ENCODE results near the gene EFCAB6. TPM values are rescaled to one million over a fixed set of nuclear protein-coding genes. Genes with fewer than 3 reads are reported as not detected.
"Not testable (repeated sequence)": the region's sequence is repeated elsewhere in the genome, so short reads cannot be mapped to it uniquely, and the experiment has no call there.

EFCAB6 gene
- total and polyA plus RNA-seq, 10 of the 15 experiments (the other 5 are each of a cell fraction or from before 2014, with no cell fraction given): 0.05 to 0.42 (median 0.19) TPM

DNA sequence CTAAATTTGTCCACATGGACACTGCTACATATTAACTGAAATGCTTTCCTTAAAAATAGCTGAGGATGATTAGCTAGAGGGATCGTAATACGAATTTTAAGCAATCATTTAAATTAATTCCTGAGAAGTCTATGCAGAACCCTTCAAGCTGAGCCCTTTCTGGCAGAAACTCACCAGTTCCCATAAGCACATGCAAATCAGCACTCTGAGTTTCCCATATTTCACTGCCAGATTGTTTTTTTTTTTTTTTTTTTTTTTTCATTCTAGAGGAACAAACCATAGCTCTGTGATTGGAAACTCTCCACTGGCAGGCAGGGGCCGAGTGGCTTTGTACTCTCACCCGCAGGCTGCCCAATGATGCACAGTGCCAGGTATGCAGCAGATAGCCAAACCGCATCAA lies 145.6 kb downstream of the EFCAB6 start (continued):
- TF ChIP-seq, protein P1, sequence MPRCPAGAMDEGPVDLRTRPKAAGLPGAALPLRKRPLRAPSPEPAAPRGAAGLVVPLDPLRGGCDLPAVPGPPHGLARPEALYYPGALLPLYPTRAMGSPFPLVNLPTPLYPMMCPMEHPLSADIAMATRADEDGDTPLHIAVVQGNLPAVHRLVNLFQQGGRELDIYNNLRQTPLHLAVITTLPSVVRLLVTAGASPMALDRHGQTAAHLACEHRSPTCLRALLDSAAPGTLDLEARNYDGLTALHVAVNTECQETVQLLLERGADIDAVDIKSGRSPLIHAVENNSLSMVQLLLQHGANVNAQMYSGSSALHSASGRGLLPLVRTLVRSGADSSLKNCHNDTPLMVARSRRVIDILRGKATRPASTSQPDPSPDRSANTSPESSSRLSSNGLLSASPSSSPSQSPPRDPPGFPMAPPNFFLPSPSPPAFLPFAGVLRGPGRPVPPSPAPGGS (IDR thresholded peaks at IDR 0.05; ENCODE audit: borderline replicate concordance, insufficient read depth, low read depth, low read length, poor library complexity, severe bottlenecking): no peak

DNA sequence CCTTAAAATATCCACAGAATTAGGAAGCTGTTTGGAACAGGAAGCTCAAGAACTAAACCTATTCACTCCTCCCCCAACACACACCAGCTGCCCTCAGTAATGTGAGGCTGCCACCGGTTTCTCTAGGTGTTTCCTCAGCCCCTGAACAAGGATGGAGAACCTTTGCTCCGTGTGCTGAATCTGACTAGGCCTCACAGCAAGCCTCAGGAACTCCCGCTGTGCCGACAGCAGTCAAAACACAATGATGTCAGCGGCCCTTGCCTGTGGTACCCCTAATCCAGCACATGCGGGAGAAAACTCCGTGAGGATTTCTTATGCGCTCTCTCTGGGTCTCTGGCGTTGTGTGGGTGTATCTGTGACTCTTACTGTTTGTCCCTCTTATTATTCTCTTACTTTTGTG lies 153.3 kb downstream of the EFCAB6 start:
- H3K79me2 ChIP-seq (ENCODE audit: control insufficient read depth, insufficient read depth, low read length): no peaks in the 10 kb centered on the region
- ATAC-seq: no peak
- RAD21 ChIA-PET (ENCODE audit: unreplicated experiment): no interaction called here
- H3K27ac ChIP-seq (ENCODE audit: control insufficient read depth, insufficient read depth): no peak overlapping the region
- H3K4me2 ChIP-seq (ENCODE audit: control insufficient read depth, insufficient read depth): no peak overlapping the region
- 44% methylated on average over 9 of the region's 9 CpGs for WGBS (ENCODE audit: insufficient coverage, insufficient replicate concordance, low lambda C conversion rate, missing lambda C conversion rate)
- H3K9me3 ChIP-seq (replicated peaks; ENCODE audit: control insufficient read depth, insufficient read depth, low read length): no peaks in the 10 kb centered on the region
- in situ Hi-C loops (cut with MboI): no loop called here
- no peak for DNase-seq (ENCODE audit: low read depth, low spot score)
- no TSS peak for BruUV-seq (replicated peaks)
- FAIRE-seq: no peak
- intact Hi-C loops (cut with micrococcal nuclease; ENCODE audit: unreplicated experiment): no loop called here
- no peaks in the 10 kb centered on the region for H3K4me1 ChIP-seq (ENCODE audit: control insufficient read depth, insufficient read depth, low read length)
- SMC1A ChIA-PET (ENCODE audit: uncharacterized antibody, unreplicated experiment): no interaction called here
- no peak overlapping the region for H3K9ac ChIP-seq (ENCODE audit: control insufficient read depth, insufficient read depth, low read length)
- no peaks in the 10 kb centered on the region for H3K36me3 ChIP-seq (ENCODE audit: control insufficient read depth in 2 of 2, insufficient read depth in 2 of 2, low read length in 1 of 2)
- H3K27me3 ChIP-seq (replicated peaks in 1 of 2; ENCODE audit: control insufficient read depth in 2 of 2, insufficient read depth in 2 of 2, low read length in 1 of 2): no peaks in the 10 kb centered on the region
- H2AFZ ChIP-seq (ENCODE audit: control insufficient read depth, low read depth, low read length): no peak overlapping the region
- CTCF ChIA-PET: no interaction called here
- TF ChIP-seq EED (IDR thresholded peaks at IDR 0.05; ENCODE audit: low read depth) (no peak), NFYA (IDR thresholded peaks at IDR 0.05; ENCODE audit: borderline replicate concordance, low read depth, low read length) (no peak), SIN3A (IDR thresholded peaks at IDR 0.05; ENCODE audit: low read depth, low read length) (no peak), MYC (IDR thresholded peaks at IDR 0.05; ENCODE audit: insufficient read depth, insufficient read length, insufficient replicate concordance, low read length, severe bottlenecking) (no peak), ETV6 (conservative IDR thresholded peaks at IDR 0.05 in 1 of 2, IDR thresholded peaks at IDR 0.05 in 1 of 2; ENCODE audit: borderline replicate concordance in 1 of 2, low read depth in 1 of 2) (no peak), IKZF1 (conservative IDR thresholded peaks at IDR 0.05) (no peak), TBL1XR1 (IDR thresholded peaks at IDR 0.05; ENCODE audit: low read depth, low read length) (no peak)
- TF ChIP-seq, protein P1 (IDR thresholded peaks at IDR 0.05; ENCODE audit: borderline replicate concordance, insufficient read depth, low read depth, low read length, poor library complexity, severe bottlenecking): no peak
- H3K4me3 ChIP-seq: no peak overlapping the region
- H4K20me1 ChIP-seq (ENCODE audit: control insufficient read depth, insufficient read depth): no peaks in the 10 kb centered on the region
- POLR2A ChIA-PET: no interaction called here

DNA sequence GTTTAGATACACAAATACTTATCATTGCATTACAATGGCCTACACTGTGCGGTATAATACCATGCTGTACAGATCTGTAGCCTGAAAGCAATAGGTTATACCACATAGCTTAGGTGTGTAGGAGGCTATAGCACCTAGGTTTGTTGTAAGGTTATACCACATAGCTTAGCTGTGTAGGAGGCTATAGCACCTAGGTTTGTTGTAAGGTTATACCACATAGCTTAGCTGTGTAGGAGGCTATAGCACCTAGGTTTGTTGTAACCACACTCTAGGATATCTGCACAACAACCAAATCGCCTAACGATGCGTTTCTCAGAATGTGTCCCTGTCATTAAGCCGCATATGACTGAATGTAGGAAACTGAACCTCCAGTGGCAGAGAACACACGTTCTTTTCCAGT lies 155.5 kb downstream of the EFCAB6 start:
- H3K79me2 ChIP-seq (ENCODE audit: control insufficient read depth, insufficient read depth, low read length); H3K4me1 ChIP-seq (ENCODE audit: control insufficient read depth, insufficient read depth, low read length); H3K4me2 ChIP-seq (ENCODE audit: control insufficient read depth, insufficient read depth); H3K27me3 ChIP-seq (replicated peaks in 1 of 2; ENCODE audit: control insufficient read depth in 2 of 2, insufficient read depth in 2 of 2, low read length in 1 of 2); POLR2A ChIA-PET; H3K27ac ChIP-seq (ENCODE audit: control insufficient read depth, insufficient read depth); SMC1A ChIA-PET (ENCODE audit: uncharacterized antibody, unreplicated experiment); H4K20me1 ChIP-seq (ENCODE audit: control insufficient read depth, insufficient read depth); BruUV-seq (replicated peaks); H3K9ac ChIP-seq (ENCODE audit: control insufficient read depth, insufficient read depth, low read length); DNase-seq (ENCODE audit: low read depth, low spot score); RAD21 ChIA-PET (ENCODE audit: unreplicated experiment); ATAC-seq; H3K9me3 ChIP-seq (replicated peaks; ENCODE audit: control insufficient read depth, insufficient read depth, low read length); FAIRE-seq; in situ Hi-C loops (cut with MboI); CTCF ChIA-PET; intact Hi-C loops (cut with micrococcal nuclease; ENCODE audit: unreplicated experiment); H3K36me3 ChIP-seq (ENCODE audit: control insufficient read depth in 2 of 2, insufficient read depth in 2 of 2, low read length in 1 of 2); H2AFZ ChIP-seq (ENCODE audit: control insufficient read depth, low read depth, low read length); H3K4me3 ChIP-seq: not testable (repeated sequence)
- 43% methylated on average over 6 of the region's 6 CpGs for WGBS (ENCODE audit: insufficient coverage, insufficient replicate concordance, low lambda C conversion rate, missing lambda C conversion rate)

Measured in GM12878 (cell line).